Peyer's patch (tissue), 4 donors: ENCODE data around the gene PHACTR1. TPM values are rescaled to one million over a fixed set of nuclear protein-coding genes. Genes with fewer than 3 reads are reported as not detected.

Source experiments
- DNase-seq, 3 donors: peaks; one replicate each; pipeline ENCODE4 v3.0.0-alpha.2; 2017 to 2019
- H3K27ac ChIP-seq, 4 donors: fragments of 200-600 bp; sonication (generic); one replicate each; pipeline ENCODE4 v1.5.1; 2016 to 2019
- H3K27me3 ChIP-seq, 2 donors: fragments of 200-600 bp; sonication (generic); one replicate each; pipeline ENCODE4 v1.5.1; 2019
- H3K36me3 ChIP-seq, 3 donors: fragments of 200-600 bp; sonication (generic); one replicate each; pipeline ENCODE4 v1.5.1; 2016 to 2019
- H3K4me1 ChIP-seq, 4 donors: fragments of 200-600 bp; sonication (generic); one replicate each; pipeline ENCODE4 v1.5.1; 2016 to 2019
- H3K4me3 ChIP-seq, 4 donors: fragments of 200-600 bp; sonication (generic); 1 replicate in 3 of 4; 2 replicates in 1 of 4; pipeline ENCODE4 v1.5.1; 2016 to 2019; ENCODE audit warnings: mild to moderate bottlenecking in 1 of 4
- H3K9me3 ChIP-seq, 4 donors: fragments of 200-600 bp; sonication (generic); one replicate each; pipeline ENCODE4 v1.5.1; 2016 to 2019; ENCODE audit warnings: mild to moderate bottlenecking in 1 of 4
- POLR2A ChIP-seq, 2 donors: fragments of 450-650 bp; IDR thresholded peaks; one replicate each; pipeline ENCODE4 v1.5.1; 2017; ENCODE audit warnings: antibody characterized with exemption in 2 of 2, mild to moderate bottlenecking in 2 of 2, moderate library complexity in 2 of 2
- total RNA-seq, 4 donors: library from RNA; depleted of rRNA; stranded (reverse); fragments of >200 nt; gene quantifications; one replicate each; pipeline ENCODE4 v1.1.0, GENCODE V29; 2016
- TF ChIP-seq, protein P1 (sequence below), 6 experiments: fragments of 450-650 bp in 4 of 6; fragments of 200-600 bp in 2 of 6; sonication (generic) in 1 of 6; IDR thresholded peaks; one replicate each; pipeline ENCODE4 v1.5.1; 2017 to 2019; ENCODE audit warnings: antibody characterized with exemption in 6 of 6, mild to moderate bottlenecking in 3 of 6, moderate library complexity in 1 of 6

Gene PHACTR1
- total RNA-seq, 4 donors from 2014 or later, result 0.35 to 19.0 (median 1.7) TPM

DNA sequence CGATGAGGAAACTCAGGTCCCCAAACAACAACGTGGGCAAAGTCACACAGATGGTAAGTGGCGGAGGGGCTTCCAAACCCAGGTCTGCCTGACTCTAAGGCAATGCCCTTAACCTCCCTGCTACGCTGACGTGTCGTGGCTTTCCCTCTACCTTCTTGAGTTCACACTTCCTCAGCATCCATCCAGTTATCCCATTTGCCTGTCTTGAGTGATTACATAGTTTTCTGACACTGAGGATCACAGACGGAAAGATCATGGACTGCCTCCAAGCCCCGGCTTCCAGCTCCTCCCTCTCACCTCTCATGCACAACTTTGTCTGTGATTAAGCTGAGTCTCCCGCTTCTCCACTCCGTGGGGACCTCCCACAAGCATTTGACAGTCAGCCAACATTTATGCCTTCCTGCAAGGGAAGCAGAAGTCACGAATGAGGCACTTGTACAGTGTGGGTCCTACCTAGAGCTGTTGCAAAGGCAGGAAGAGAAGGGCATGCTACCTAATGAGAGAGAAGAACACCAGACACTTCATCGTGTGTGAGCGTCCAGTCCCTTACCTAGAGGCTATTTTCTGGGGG lies 578.0 kb downstream of the PHACTR1 start:
- Histone ChIP-seq H3K36me3 (peaks cover 0 to 35% (median 0%) of the 10 kb centered on the region in 3 donors), H3K4me1 (no peaks in the 10 kb centered on the region), H3K27me3 (no peaks in the 10 kb centered on the region), H3K4me3 (no peak overlapping the region), H3K27ac (no peak overlapping the region), H3K9me3 (no peaks in the 10 kb centered on the region)
- no peak for DNase-seq
- TF ChIP-seq, protein P1, sequence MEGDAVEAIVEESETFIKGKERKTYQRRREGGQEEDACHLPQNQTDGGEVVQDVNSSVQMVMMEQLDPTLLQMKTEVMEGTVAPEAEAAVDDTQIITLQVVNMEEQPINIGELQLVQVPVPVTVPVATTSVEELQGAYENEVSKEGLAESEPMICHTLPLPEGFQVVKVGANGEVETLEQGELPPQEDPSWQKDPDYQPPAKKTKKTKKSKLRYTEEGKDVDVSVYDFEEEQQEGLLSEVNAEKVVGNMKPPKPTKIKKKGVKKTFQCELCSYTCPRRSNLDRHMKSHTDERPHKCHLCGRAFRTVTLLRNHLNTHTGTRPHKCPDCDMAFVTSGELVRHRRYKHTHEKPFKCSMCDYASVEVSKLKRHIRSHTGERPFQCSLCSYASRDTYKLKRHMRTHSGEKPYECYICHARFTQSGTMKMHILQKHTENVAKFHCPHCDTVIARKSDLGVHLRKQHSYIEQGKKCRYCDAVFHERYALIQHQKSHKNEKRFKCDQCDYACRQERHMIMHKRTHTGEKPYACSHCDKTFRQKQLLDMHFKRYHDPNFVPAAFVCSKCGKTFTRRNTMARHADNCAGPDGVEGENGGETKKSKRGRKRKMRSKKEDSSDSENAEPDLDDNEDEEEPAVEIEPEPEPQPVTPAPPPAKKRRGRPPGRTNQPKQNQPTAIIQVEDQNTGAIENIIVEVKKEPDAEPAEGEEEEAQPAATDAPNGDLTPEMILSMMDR (IDR thresholded peaks at IDR 0.05), result no peak
- no peak for TF ChIP-seq POLR2A (IDR thresholded peaks at IDR 0.05)

DNA sequence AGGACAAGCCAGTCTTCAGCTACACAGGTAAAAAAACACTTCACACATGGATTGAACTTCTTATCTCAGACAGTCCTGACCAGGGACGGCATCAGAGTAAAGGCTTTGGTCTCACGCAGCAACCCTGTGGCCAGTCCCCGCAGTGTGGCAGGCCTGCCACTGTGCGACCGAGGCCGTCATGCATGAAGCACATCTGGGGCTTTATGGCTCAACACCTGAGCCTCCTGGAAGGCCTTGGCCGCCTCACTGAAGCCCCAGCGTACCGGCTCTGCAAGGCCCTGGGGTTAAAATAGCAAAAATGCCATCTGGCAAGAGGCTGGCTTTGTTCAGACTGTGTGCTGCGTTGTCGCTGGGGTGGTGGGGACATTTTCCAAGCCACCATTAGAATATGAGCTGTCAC lies 579.0 kb downstream of the PHACTR1 start:
- TF ChIP-seq, protein P1 (IDR thresholded peaks at IDR 0.05), result no peak
- TF ChIP-seq POLR2A (IDR thresholded peaks at IDR 0.05), result no peak
- Histone ChIP-seq H3K4me3 (no peak overlapping the region), H3K9me3 (no peaks in the 10 kb centered on the region), H3K27ac (no peak overlapping the region), H3K36me3 (peaks cover 0 to 45% (median 0%) of the 10 kb centered on the region in 3 donors), H3K27me3 (no peaks in the 10 kb centered on the region), H3K4me1 (no peaks in the 10 kb centered on the region)
- DNase-seq, result no peak

DNA sequence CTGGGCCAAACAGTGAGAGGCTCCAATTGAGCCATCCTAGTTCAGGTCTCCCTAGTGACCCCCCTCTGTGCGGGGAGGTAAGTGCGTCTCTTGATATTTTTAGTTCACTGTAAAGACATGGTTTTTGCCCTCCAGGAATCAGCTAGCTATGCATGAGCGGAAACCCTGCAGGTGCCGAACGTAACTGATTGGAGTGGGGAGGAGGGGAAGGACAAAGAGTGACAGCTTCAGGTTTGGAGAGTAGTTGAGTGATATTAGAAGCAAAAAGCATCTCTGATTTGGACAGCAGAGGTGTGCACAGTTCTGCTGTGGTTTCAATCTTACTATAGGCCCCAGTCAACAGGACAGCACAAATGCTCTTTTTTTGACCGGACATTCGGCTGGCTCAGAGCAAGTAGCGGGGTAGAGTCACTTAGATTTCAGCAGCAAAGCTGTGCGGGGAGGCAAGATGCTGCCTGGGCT lies 580.0 kb downstream of the PHACTR1 start:
- Histone ChIP-seq H3K27ac (no peak overlapping the region), H3K36me3 (peaks cover 0 to 46% (median 0%) of the 10 kb centered on the region in 3 donors), H3K9me3 (no peaks in the 10 kb centered on the region), H3K4me1 (no peaks in the 10 kb centered on the region), H3K4me3 (no peak overlapping the region), H3K27me3 (no peaks in the 10 kb centered on the region)
- no peak for DNase-seq
- TF ChIP-seq, protein P1 (IDR thresholded peaks at IDR 0.05), result no peak
- TF ChIP-seq POLR2A (IDR thresholded peaks at IDR 0.05), result no peak

- H3K4me1 ChIP-seq, result peaks cover 0 to under 1% (median 0%) of the 10 kb centered on the region in 4 donors
- H3K27ac ChIP-seq, result no peak overlapping the region
- DNase-seq, result no peak
- no peak overlapping the region for H3K4me3 ChIP-seq
- no peaks in the 10 kb centered on the region for H3K9me3 ChIP-seq
- H3K27me3 ChIP-seq, result no peaks in the 10 kb centered on the region
- H3K36me3 ChIP-seq, result peaks cover 0 to 46% (median 0%) of the 10 kb centered on the region in 3 donors
- TF ChIP-seq, protein P1 (IDR thresholded peaks at IDR 0.05), result no peak
- no peak for TF ChIP-seq POLR2A (IDR thresholded peaks at IDR 0.05)
Observed at GRCh38 chr6:13297391-13297790, 580.8 kb downstream of the PHACTR1 start.

DNA sequence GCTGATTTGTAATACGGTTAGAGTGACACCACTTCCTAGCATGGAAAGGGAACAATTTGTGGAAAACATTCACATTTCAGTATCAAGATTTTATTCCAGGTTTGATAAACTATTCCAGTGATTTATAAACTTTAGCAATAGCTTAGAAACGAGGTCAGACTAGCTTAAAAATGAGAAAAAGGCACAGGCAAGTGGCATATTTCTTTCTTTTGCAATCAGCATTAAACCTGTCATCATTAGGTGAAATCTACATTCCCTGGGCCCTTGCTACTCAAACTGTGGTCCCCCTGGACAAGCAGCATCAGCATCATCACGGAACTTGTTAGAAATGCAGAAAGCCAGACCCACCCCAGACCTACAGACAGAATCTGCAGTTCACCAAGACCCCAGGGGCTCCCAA lies 581.9 kb downstream of the PHACTR1 start:
- DNase-seq, result no peak
- Histone ChIP-seq H3K27me3 (no peaks in the 10 kb centered on the region), H3K9me3 (no peaks in the 10 kb centered on the region), H3K4me3 (no peak overlapping the region), H3K4me1 (peaks cover 0 to 11% (median 3%) of the 10 kb centered on the region in 4 donors), H3K36me3 (peaks cover 0 to 40% (median 0%) of the 10 kb centered on the region in 3 donors), H3K27ac (no peak overlapping the region)
- TF ChIP-seq, protein P1 (IDR thresholded peaks at IDR 0.05), result no peak
- TF ChIP-seq POLR2A (IDR thresholded peaks at IDR 0.05), result no peak
